A549 treated with DMSO at 1 μM for 4 hours (cell line): Measurements from ENCODE around the gene AMER1. TPM values are rescaled to one million over a fixed set of nuclear protein-coding genes. Genes with fewer than 3 reads are reported as not detected.

ENCODE experiments used
- total RNA-seq: library from RNA; stranded (reverse); fragments of 200-300 nt; extraction: Qiagen RNA extraction; gene quantifications from 5 replicates; pipeline ENCODE4 v1.2.3, GENCODE V29; 2022; ENCODE audit warnings: low read depth

AMER1 gene
- 2.4 to 3.5 TPM (median 2.9 TPM) in 5 replicates for total RNA-seq

GRCh38 chrX:64205441-64205734 is at the start of gene AMER1:
AMER1 (minus strand) TSS chrX:64205708; CDS start chrX:64193286, 12,422 bp downstream.

GRCh38 chrX:64230123-64230970 is 24.8 kb upstream of the AMER1 start, which contains the start of gene ASB12:
ASB12 (minus strand) TSS chrX:64230607; CDS start chrX:64225650, 4,957 bp downstream.

Other genes starting within 250 kb of the AMER1 start
- gene ASB12, start 24.9 kb upstream of the AMER1 start, total RNA-seq, result 0.07 to 0.08 TPM in 2 of 5 replicates, not detected in the others
- 0.45 to 0.92 TPM (median 0.50 TPM) in 5 replicates for gene MTMR8, start 189.7 kb upstream of the AMER1 start, total RNA-seq